HG03095 (cell line): ENCODE measurements around the gene DEFB131A.
"Not testable (repeated sequence)": the region's sequence is repeated elsewhere in the genome, so short reads cannot be mapped to it uniquely, and the experiment has no call there.

ENCODE experiments used
- ATAC-seq: cut with Tn5 transposase; IDR thresholded peaks from one replicate; pipeline ENCODE4 v1.9.1; 2021; ENCODE audit warnings: moderate library complexity; ENCODE audit not compliant: unreplicated experiment

The DEFB131A gene

DNA sequence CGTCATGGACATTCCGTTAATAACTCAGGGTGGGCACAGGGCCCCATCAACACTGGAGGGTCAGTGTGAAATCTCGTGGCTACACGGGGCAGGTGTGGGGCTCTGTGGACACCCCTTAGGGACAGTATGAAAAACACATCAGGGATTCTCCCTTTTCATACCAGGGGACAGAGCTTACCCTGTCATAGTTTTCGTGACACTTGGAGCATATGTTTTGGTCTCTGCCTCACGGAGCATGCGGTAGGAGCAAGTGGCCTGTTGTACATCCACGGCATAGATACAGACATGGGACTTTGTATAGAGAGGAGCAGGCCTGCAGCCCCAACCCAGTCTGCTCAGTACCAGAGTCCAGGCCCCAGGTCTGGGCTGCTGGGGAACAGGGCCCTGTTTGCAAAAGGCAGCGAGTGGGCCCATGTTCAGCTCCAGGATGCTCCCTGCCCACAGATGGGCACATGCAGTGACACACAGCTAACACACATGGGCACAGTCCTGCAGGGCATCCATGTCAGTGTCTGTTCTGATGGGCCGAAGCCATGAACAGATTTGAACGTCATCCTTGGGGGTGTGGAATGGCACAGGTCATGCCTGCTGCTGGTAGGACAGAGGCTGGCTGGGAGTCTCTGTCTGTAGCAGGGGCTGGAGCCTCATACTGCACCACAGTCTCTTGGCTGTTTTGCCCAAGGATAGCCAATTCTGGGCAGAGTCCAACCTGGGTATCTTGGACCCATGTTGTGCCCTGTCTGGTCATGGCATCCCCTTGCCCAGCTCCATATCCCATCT is 50.2 kb downstream of the DEFB131A start:
- ATAC-seq: not testable (repeated sequence)

DNA sequence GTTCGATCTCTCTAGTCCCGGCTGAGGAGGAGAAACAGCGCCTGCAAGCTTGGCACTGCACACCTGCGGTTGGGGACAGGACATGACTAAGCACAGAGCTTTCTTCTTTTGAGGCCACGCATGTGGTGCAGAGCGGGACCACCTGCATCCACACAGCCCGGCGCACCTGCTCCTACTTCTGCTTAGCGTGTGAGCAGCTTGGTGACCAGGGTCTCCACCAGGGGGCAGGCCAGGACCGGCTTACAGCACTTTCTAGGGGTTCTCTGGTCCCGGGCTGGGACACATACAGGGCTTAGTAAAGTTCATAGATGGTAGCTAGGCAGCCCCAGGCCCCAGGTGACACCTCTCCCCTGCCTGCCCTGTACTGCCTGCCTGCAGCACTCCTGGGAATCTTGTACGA is 51.2 kb downstream of the DEFB131A start:
- not testable (repeated sequence) for ATAC-seq

DNA sequence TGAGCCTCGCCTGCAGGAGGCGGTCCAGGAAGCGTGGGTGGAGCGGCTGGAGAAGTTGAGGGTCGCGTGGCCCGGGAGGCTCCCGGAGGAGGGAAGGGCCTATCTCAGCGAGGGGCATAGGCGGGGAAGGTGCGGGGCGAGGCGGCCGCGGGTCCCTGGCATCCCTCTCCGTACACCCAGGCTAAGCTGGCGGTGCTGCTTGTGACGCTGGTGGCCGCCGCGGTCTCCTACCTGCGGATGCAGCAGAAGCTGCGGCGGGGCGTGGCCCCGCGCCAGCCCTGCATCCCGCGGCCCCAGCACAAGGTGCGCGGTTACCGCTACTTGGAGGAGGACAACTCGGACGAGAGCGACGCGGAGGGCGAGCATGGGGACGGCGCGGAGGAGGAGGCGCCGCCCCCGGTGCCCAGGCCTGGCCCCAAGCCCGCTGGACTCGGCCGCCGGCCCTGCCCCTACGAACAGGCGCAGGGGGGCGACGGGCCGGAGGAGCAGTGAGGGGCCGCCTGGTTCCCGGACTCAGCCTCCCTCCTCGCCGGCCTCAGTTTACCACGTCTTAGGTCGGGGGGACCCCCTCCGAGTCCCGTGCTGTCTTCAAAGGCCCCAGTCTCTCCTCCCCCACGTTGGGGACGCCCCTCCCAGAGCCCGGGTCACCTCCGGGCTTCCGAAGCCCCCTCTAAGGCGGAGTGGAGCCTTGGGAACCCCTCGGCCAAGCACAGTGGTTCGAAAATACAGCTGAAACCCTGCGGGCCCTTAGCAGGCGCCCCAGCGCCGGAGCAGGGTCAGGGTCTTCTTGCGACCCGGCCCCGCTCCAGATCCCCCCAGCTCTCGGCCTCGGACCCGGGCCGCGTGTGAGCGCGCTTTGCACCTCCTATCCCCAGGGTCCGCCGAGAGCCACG is 53.6 kb downstream of the DEFB131A start:
- ATAC-seq: not testable (repeated sequence)

DNA sequence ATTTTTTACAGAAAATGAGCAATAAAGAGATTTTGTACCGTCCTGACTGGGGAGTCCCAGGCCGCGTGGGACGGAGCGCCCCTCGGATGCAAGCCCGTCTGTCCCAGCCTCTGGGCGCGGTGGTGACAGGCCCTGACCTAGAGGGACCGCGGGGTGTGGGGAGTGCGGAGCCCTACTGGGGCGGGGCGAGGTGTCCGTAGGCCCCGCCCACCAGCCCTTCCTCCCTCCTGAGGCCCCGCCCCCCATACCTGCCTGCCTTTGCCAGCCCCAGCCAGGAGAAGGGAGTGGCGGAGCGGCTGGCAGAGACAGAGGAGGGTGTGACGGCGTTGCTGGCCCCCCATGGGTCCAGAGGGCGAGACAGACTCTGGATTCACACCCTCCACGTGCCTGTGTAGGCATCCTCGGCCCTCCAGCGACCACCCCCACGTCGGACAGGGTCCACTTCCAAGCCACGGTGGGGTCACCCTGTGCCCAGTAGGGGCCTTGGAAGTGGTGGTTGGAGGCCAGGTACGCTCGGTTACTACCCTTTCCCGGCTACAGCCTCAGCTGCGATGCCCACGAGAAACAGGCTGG is 54.3 kb downstream of the DEFB131A start:
- not testable (repeated sequence) for ATAC-seq

DNA sequence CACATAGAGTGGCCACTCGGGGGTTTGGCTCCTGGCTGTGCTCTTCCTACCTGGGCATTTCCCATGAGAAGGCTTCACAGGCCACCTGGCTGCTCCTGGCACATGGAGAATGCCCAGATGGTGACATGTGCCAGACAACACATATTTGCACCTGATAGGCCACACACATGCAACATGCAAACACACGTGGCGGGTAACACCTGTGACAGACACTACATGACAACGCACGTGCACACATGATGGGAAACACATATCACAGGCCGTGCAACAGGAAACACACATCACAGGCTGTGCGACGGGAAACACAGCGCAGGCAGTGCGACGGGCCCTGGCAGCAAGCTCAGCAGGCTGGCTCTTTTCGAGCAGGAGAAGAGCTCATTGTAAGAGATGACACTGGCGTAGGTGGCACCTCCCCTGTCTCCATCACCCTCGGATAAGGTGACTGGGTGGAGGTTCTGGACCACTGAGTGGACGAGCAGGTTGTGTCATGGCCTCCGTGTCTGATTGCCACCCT is 55.8 kb downstream of the DEFB131A start:
- ATAC-seq: not testable (repeated sequence)
